HepG2 (cell line): ENCODE data around the gene STOML2. TPM values are rescaled to one million over a fixed set of nuclear protein-coding genes. Genes with fewer than 3 reads are reported as not detected.
A peak's percentile ranks its signal among the peaks of the same experiment; 100 is the strongest.

Experiments
- ARID2 ChIP-seq: sonication (generic); formaldehyde crosslinking; IDR thresholded peaks from 2 replicates; pipeline ENCODE4 v1.8.1; 2022; ENCODE audit warnings: mild to moderate bottlenecking, missing genetic modification reagents, borderline replicate concordance
- ATF7 ChIP-seq, 2 experiments: fragments of 450-650 bp in 1 of 2; sonication (generic) in 1 of 2; formaldehyde crosslinking in 1 of 2; IDR thresholded peaks; 2 replicates each; pipeline versions ENCODE4 v1.4.0 to v1.6.1; 2016 to 2020; ENCODE audit warnings: antibody characterized with exemption in 1 of 2, mild to moderate bottlenecking in 1 of 2, missing genetic modification reagents in 1 of 2
- DR1 ChIP-seq: sonication (generic); formaldehyde crosslinking; IDR thresholded peaks from 2 replicates; pipeline ENCODE4 v1.8.0; 2021; ENCODE audit warnings: mild to moderate bottlenecking, missing genetic modification reagents, inconsistent platforms
- ELF4 ChIP-seq: sonication (generic); formaldehyde crosslinking; IDR thresholded peaks from 2 replicates; pipeline ENCODE4 v1.5.0; 2020; ENCODE audit warnings: missing genetic modification reagents, mild to moderate bottlenecking, moderate library complexity, borderline replicate concordance
- MIXL1 ChIP-seq: IDR thresholded peaks from 2 replicates; pipeline ENCODE4 v1.6.1; 2016
- MTA3 ChIP-seq: sonication (generic); formaldehyde crosslinking; IDR thresholded peaks from 2 replicates; pipeline ENCODE4 v1.4.0; 2020; ENCODE audit warnings: missing genetic modification reagents
- NR1H2 ChIP-seq: sonication (generic); formaldehyde crosslinking; IDR thresholded peaks from 2 replicates; pipeline ENCODE4 v1.8.1; 2022; ENCODE audit warnings: low read depth, missing genetic modification reagents, borderline replicate concordance
- PHF20 ChIP-seq: sonication (generic); formaldehyde crosslinking; IDR thresholded peaks from 2 replicates; pipeline ENCODE4 v1.5.0; 2020; ENCODE audit warnings: mild to moderate bottlenecking, missing genetic modification reagents
- PHF5A ChIP-seq: IDR thresholded peaks from one replicate; pipeline ENCODE4 v1.6.1; 2018; ENCODE audit warnings: low read depth, missing genetic modification reagents; ENCODE audit not compliant: unreplicated experiment
- RCOR2 ChIP-seq: IDR thresholded peaks from 2 replicates; pipeline ENCODE4 v1.6.1; 2016; ENCODE audit warnings: missing biosample characterization, missing genetic modification reagents
- RELA ChIP-seq: sonication (generic); formaldehyde crosslinking; IDR thresholded peaks from 2 replicates; pipeline ENCODE4 v1.4.0; 2020; ENCODE audit warnings: missing genetic modification reagents
- SP2 ChIP-seq: sonication (generic); formaldehyde crosslinking; IDR thresholded peaks from 2 replicates; pipeline ENCODE4 v1.5.1; 2020; ENCODE audit warnings: mild to moderate bottlenecking, missing genetic modification reagents
- TARDBP ChIP-seq: sonication (generic); formaldehyde crosslinking; IDR thresholded peaks from 2 replicates; pipeline ENCODE4 v1.8.0; 2022; ENCODE audit warnings: mild to moderate bottlenecking, missing genetic modification reagents
- TBX3 ChIP-seq: fragments of 450-650 bp; IDR thresholded peaks from 2 replicates; pipeline ENCODE4 v1.6.1; 2017; ENCODE audit warnings: antibody characterized with exemption, mild to moderate bottlenecking, inconsistent platforms, borderline replicate concordance
- TEAD3 ChIP-seq: optimal IDR thresholded peaks from 2 replicates; pipeline ENCODE3; 2016; ENCODE audit warnings: borderline replicate concordance
- ZNF121 ChIP-seq: sonication (generic); formaldehyde crosslinking; IDR thresholded peaks from 2 replicates; pipeline ENCODE4 v1.5.0; 2020; ENCODE audit warnings: mild to moderate bottlenecking, missing genetic modification reagents
- ZNF354B ChIP-seq: sonication (generic); formaldehyde crosslinking; IDR thresholded peaks from 2 replicates; pipeline ENCODE4 v1.8.0; 2022; ENCODE audit warnings: mild to moderate bottlenecking, missing genetic modification reagents
- ZNF460 ChIP-seq: sonication (generic); formaldehyde crosslinking; IDR thresholded peaks from 2 replicates; pipeline ENCODE4 v1.5.1; 2020; ENCODE audit warnings: missing genetic modification reagents, mild to moderate bottlenecking, borderline replicate concordance
- ZNF598 ChIP-seq: sonication (generic); formaldehyde crosslinking; IDR thresholded peaks from 2 replicates; pipeline ENCODE4 v1.5.1; 2020; ENCODE audit warnings: mild to moderate bottlenecking, missing genetic modification reagents, borderline replicate concordance
- ZNF775 ChIP-seq: sonication (generic); formaldehyde crosslinking; IDR thresholded peaks from 2 replicates; pipeline ENCODE4 v1.4.0; 2020; ENCODE audit warnings: missing genetic modification reagents, mild to moderate bottlenecking, moderate library complexity, borderline replicate concordance
- ZSCAN20 ChIP-seq: sonication (generic); formaldehyde crosslinking; IDR thresholded peaks from 2 replicates; pipeline ENCODE4 v1.4.0; 2020; ENCODE audit warnings: missing genetic modification reagents, mild to moderate bottlenecking, borderline replicate concordance
- polyA plus RNA-seq, 8 experiments: library from polyadenylated mRNA; depleted of rRNA in 3 of 8; stranded (reverse) in 7 of 8; unstranded in 1 of 8; fragments of >200 nt; fragmentation: Illumina TruSeq in 4 of 8; extraction: Trizol in 4 of 8; gene quantifications; 2 replicates each; pipeline versions ENCODE4 v1.2.1 to v1.2.3, GENCODE V29; 2011 to 2016; ENCODE audit warnings: low read depth in 4 of 8, missing spikeins in 1 of 8, mixed read lengths in 1 of 8; ENCODE audit not compliant: insufficient read depth in 1 of 8
- total RNA-seq, 5 experiments: library from RNA; depleted of rRNA; stranded (reverse); fragments of >200 nt; fragmentation: Illumina TruSeq; extraction: Trizol; gene quantifications; 2 replicates each; pipeline ENCODE4 v1.2.3, GENCODE V29; 2016; ENCODE audit warnings: low read depth in 1 of 5
- TF ChIP-seq, protein P1 (sequence below): conservative IDR thresholded peaks from 2 replicates; pipeline ENCODE4 v1.6.1; 2018; ENCODE audit warnings: missing genetic modification reagents
- TF ChIP-seq, protein P2 (sequence below): sonication (generic); formaldehyde crosslinking; IDR thresholded peaks from 2 replicates; pipeline ENCODE4 v1.8.1; 2023; ENCODE audit warnings: mild to moderate bottlenecking, missing genetic modification reagents, borderline replicate concordance
- TF ChIP-seq, protein P3 (sequence below), 2 experiments: sonication (generic) in 1 of 2; formaldehyde crosslinking in 1 of 2; IDR thresholded peaks; 2 replicates each; pipeline versions ENCODE4 v1.4.0 to v1.6.1; 2016 to 2020; ENCODE audit warnings: borderline replicate concordance in 1 of 2, low read depth in 1 of 2, mild to moderate bottlenecking in 1 of 2, missing genetic modification reagents in 1 of 2

STOML2 gene
- total and polyA plus RNA-seq, 2 of the 13 experiments (the other 11 are each of a cell fraction or from before 2014, with no cell fraction given): 245 to 250 TPM

DNA sequence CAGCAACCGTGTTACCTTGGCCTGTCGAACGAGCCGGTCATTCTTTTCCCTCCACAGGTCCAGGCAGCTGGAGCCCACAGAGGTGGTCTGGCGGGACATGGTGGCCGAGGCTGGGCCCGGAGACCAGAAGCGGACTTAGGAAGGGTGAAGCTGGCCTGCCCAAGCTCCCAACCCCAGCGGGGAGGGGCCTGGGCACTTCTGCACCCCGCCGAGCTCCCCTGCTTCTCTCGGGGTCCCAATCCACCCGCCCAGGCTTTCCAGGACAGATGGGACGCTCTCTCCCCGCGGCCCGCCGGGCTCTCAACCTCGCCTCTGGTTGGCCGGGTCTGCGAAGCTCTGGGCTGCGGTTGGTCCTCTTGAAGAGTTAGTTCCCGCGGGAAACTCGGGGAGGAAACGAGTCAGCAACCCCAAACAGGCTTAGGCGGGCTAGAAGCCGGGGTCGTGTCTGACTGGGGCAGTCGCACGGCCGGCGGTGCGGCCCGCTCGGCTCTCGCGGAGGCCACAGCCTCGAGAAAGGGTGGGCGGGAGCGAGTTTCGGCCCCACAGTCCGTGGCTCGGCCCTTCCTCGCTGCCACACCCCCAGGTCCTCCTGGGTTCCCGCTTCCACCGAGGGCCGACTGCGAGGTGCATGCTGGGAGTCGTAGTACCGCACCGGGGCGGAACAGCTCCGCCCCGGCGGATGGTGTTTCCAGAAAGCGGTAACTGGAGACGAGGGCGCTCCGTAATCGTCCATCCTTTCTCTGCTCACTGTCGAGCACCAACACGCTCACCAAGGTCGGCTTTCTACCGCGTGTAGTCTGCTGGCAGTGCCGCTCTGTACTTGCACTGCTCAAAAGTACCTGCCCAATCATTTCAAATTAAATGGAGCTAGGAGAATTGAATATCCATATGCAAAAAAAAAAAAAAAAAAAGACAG, 23.2 kb downstream of the STOML2 start, which contains the start of gene FANCG (continued):
- TF ChIP-seq ZNF598 (CRISPR knock-in tag) (no peak; the same call in 1 of the 2 replicates), PHF5A (CRISPR knock-in tag) (no peak), NR1H2 (CRISPR knock-in tag) (no peak), MIXL1 (CRISPR knock-in tag) (no peak), ARID2 (CRISPR knock-in tag) (0 out of 2 replicates have a peak, but pooled peaks have one; percentile 54), TARDBP (CRISPR knock-in tag) (peak; percentile 89), ZNF354B (CRISPR knock-in tag) (0 out of 2 replicates have a peak, but pooled peaks have one; percentile 24), SP2 (CRISPR knock-in tag) (peak; percentile 61; the same call in 1 of the 2 replicates), TEAD3 (CRISPR knock-in tag) (no peak), RELA (CRISPR knock-in tag) (no peak), ELF4 (CRISPR knock-in tag) (peak; percentile 43; the same call in 1 of the 2 replicates), ZNF460 (CRISPR knock-in tag) (no peak), ATF7 (IDR thresholded peaks at IDR 0.05) (no peak), ATF7 (CRISPR knock-in tag; IDR thresholded peaks at IDR 0.05) (no peak), RCOR2 (no peak), DR1 (CRISPR knock-in tag) (peak; percentile 60; the same call in 1 of the 2 replicates), ZSCAN20 (CRISPR knock-in tag) (peak; percentile 32; the same call in 1 of the 2 replicates), PHF20 (CRISPR knock-in tag) (peak; percentile 71), MTA3 (CRISPR knock-in tag) (no peak), ZNF121 (CRISPR knock-in tag) (peak; percentile 87), TBX3 (no peak), ZNF775 (no peak)
- TF ChIP-seq, protein P1, sequence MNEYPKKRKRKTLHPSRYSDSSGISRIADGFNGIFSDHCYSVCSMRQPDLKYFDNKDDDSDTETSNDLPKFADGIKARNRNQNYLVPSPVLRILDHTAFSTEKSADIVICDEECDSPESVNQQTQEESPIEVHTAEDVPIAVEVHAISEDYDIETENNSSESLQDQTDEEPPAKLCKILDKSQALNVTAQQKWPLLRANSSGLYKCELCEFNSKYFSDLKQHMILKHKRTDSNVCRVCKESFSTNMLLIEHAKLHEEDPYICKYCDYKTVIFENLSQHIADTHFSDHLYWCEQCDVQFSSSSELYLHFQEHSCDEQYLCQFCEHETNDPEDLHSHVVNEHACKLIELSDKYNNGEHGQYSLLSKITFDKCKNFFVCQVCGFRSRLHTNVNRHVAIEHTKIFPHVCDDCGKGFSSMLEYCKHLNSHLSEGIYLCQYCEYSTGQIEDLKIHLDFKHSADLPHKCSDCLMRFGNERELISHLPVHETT (CRISPR knock-in tag): peak; percentile 94
- TF ChIP-seq, protein P2, sequence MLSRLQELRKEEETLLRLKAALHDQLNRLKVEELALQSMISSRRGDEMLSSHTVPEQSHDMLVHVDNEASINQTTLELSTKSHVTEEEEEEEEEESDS: 0 out of 2 replicates have a peak, but pooled peaks have one; percentile 87
- TF ChIP-seq, protein P3, sequence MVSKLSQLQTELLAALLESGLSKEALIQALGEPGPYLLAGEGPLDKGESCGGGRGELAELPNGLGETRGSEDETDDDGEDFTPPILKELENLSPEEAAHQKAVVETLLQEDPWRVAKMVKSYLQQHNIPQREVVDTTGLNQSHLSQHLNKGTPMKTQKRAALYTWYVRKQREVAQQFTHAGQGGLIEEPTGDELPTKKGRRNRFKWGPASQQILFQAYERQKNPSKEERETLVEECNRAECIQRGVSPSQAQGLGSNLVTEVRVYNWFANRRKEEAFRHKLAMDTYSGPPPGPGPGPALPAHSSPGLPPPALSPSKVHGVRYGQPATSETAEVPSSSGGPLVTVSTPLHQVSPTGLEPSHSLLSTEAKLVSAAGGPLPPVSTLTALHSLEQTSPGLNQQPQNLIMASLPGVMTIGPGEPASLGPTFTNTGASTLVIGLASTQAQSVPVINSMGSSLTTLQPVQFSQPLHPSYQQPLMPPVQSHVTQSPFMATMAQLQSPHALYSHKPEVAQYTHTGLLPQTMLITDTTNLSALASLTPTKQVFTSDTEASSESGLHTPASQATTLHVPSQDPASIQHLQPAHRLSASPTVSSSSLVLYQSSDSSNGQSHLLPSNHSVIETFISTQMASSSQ (IDR thresholded peaks at IDR 0.05; ENCODE audit: low read depth): no peak
- TF ChIP-seq, protein P3 (CRISPR knock-in tag; IDR thresholded peaks at IDR 0.05; ENCODE audit: borderline replicate concordance): peak; percentile 37; the same call in 1 of the 2 replicates
